GM12875 (cell line): ENCODE measurements around the gene NT5DC1.

Experiments
- H3K4me3 ChIP-seq: one replicate; pipeline ENCODE4 v1.5.1; 2011; ENCODE audit warnings: low read depth, low read length, control low read depth
- CTCF ChIP-seq: IDR thresholded peaks from 2 replicates; pipeline ENCODE4 v1.5.1; 2011; ENCODE audit warnings: low read depth, mild to moderate bottlenecking, control low read depth, inconsistent platforms, low read length, moderate library complexity, borderline replicate concordance; ENCODE audit not compliant: insufficient read depth

The NT5DC1 gene

GRCh38 chr6:116215414-116215813, 114.8 kb downstream of the NT5DC1 start:
- TF ChIP-seq CTCF = no peak
- no peak overlapping the region for H3K4me3 ChIP-seq

GRCh38 chr6:116217069-116217468, 116.4 kb downstream of the NT5DC1 start:
- TF ChIP-seq CTCF = no peak
- no peak overlapping the region for H3K4me3 ChIP-seq

- H3K4me3 ChIP-seq = no peak overlapping the region
Measured at GRCh38 chr6:116218172-116218633, 117.5 kb downstream of the NT5DC1 start.

GRCh38 chr6:116218866-116219265, 118.2 kb downstream of the NT5DC1 start:
- H3K4me3 ChIP-seq = no peak overlapping the region

More at GRCh38 chr6:116218172-116218633, 117.5 kb downstream of the NT5DC1 start:
- TF ChIP-seq CTCF = no peak

GRCh38 chr6:116221067-116221466, 120.4 kb downstream of the NT5DC1 start:
- H3K4me3 ChIP-seq = no peak overlapping the region

More at GRCh38 chr6:116218866-116219265, 118.2 kb downstream of the NT5DC1 start:
- TF ChIP-seq CTCF = no peak

GRCh38 chr6:116221911-116222310, 121.3 kb downstream of the NT5DC1 start:
- TF ChIP-seq CTCF = no peak
- H3K4me3 ChIP-seq = no peak overlapping the region

More at GRCh38 chr6:116221067-116221466, 120.4 kb downstream of the NT5DC1 start:
- no peak for TF ChIP-seq CTCF

- H3K4me3 ChIP-seq = no peak overlapping the region
- no peak for TF ChIP-seq CTCF
Measured at GRCh38 chr6:116223355-116223754, 122.7 kb downstream of the NT5DC1 start.
